ENCODE results near the gene EEPD1.
"Not testable (repeated sequence)": the region's sequence is repeated elsewhere in the genome, so short reads cannot be mapped to it uniquely, and the experiment has no call there.

The EEPD1 gene

DNA sequence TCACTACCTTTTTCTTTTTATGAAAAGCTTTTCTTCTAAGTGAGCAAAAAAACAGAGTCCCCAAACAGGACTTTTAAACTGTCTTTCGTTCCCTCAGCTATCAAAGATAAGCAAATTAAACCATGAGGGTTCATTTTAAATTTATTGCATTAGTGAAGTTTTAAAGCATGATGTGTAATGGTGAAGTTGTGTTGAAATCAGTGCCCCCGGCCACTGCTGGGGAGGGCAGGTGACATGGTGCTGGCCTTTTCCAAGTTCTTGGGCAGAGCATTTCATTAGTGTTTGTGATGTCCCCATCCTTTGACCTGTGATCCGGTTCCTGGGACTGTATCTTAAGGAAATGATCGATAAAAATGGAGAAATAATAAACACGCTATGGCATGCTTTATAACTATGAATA lies 96.0 kb downstream of the EEPD1 start:
- in situ Hi-C loops (cut with MboI; ENCODE audit: low sequenced_read_pairs), result no loop called here

DNA sequence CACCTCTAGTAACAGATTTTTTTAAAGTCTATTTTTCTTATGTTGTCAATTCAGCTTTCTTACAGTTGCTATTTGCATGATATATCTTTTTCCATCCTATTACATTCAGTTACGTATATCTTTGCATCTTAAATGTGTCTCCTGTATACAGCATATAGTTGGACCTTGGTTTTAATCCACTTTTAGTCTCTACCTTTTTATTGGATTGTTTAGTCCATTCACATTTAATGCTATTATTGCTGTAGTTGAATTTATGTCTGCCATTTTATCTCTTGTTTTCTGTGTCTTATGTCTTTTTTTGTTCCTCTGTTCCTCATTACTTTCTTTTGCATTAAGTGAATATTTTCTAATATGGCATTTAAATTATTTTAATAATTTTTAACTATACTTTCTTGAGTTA lies 100.6 kb downstream of the EEPD1 start:
- in situ Hi-C loops (cut with MboI; ENCODE audit: low sequenced_read_pairs), result no loop called here

DNA sequence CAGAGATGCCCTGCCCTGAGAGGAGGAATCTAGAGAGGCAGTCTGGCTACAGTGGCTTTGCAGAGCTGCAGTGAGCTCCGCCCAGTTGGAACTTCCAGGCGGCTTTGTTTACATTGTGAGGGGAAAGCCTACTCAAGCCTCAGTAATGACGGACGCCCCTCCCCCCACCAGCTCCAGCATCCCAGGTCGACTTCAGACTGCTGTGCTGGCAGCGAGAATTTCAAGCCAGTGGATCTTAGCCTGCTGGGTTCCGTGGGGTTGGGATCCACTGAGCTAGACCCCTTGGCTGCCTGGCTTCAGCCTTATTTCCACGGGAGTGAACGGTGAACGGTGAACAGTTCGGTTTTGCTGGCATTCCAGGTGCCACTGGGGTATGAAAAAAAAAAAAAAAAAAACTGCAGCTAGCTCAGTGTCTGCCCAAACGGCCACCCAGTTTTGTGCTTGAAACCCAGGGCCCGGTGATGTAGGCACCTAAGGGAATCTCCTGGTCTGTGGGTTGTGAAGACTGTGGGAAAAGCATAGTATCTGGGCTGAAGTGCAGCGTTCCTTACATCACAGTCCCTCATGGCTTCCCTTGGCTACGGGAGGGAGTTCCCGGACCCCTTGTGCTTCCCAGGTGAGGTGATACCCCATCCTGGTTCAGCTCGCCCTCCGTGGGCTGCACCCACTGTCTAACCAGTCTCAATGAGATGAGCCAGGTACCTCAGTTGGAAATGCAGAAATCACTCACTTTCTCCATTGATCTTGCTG lies 105.6 kb downstream of the EEPD1 start:
- in situ Hi-C loops (cut with MboI; ENCODE audit: low sequenced_read_pairs), result not testable (repeated sequence)

DNA sequence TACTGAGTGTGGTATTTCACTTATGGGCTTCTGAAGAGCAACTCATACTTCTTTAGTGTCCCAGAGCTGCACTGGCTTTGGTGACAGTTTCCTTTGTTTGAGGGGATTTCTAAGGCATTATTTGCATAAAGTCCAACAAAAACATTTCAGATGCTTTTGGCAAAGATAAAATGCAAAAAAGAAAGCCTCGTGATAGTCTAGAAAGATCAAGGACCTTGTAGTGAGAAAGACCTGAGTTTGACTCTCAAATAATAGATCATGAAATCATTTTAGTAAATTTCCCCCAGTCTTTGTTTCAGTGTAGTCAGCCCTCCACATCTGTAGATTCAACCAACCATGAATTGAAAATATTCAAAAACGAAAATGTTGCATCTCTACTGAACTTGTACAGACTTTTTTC lies 107.4 kb downstream of the EEPD1 start:
- in situ Hi-C loops (cut with MboI; ENCODE audit: low sequenced_read_pairs), result no loop called here

DNA sequence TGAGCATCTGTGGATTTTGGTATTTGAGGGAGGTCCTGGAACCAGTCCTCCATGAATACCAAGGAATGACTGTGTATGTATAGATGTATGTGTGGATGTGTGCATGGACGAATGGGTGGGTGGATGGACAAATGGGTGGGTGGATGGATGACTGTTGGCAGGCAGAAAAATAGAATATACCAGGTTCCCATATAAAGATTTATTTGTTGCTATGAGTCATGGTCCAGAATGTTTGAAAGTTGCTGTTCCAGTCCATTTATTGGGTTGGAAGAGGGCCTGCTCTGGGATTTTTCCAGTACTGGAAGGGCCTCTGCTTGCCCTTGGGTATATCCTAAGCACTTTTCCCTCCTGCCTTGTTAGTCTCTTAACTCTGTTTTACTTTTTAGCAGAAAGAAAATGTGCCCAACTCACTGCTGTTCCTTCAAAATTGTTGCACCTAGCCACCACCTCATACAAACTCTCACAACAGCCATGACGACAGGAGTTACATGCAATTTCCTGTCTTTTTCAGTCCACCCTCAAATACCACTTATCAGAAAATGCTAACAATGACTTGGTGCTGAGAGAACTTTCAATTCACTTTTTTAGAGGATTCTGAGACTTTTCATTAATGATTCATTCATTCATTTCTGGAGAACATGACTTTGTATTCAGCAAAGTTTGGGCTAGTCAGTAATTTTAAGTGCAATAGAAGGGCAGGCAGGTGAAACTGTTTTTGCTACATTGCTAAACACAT lies 108.1 kb downstream of the EEPD1 start:
- in situ Hi-C loops (cut with MboI; ENCODE audit: low sequenced_read_pairs), result no loop called here

DNA sequence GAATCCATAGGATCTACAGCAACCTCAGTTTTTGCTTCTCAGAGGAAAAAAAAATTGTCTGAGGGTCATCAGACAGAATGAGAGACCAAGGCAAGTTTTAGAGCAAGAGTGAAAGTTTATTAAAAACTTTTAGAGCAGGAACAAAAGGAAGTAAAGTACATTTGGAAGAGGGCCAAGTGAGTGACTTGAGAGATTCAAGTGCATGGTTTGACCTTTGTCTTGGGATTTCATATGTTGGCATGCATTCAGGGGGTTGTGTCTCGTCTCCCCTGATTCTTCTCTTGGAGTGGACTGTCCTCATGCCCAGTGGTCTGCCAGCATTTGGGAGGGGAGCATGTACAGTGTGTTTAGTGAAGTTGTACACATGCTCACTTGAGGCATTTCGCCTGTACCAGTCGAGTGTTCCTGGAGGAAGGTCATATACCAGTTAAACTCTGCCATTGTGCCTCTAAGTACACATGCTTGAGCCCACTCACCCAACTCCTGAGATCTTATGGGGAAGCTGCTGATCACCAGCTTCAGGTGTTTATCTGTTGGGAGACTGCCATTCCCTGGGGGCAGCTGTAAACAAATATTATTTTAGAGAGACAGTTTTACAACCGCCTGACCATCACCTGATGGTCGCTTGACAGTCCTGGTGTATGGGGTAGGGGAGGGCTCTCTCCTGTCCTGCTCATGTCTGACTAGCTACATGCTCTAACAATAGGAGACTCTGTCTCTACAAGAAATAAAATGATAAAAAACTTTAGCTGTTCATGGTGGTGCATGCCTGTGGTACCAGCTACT lies 109.4 kb downstream of the EEPD1 start:
- in situ Hi-C loops (cut with MboI; ENCODE audit: low sequenced_read_pairs), result no loop called here

DNA sequence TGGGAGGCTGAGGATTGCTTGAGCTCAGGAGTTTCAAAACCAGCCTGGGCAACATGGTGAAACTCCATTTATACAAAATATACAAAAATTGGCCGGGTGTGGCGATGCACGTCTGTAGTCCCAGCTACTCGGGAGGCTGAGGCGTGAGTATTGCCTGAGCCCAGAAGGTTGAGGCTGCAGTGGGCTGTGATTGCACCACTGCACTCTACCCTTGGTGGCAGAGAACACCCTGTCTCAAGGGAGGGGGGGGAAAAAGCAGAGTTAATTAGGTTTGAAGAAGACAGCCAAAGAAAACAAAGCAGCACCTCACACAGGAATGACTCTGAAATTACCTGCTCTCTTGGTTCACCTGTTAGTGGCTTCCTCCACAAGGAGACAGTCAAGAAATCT lies 110.0 kb downstream of the EEPD1 start:
- in situ Hi-C loops (cut with MboI; ENCODE audit: low sequenced_read_pairs), result no loop called here

DNA sequence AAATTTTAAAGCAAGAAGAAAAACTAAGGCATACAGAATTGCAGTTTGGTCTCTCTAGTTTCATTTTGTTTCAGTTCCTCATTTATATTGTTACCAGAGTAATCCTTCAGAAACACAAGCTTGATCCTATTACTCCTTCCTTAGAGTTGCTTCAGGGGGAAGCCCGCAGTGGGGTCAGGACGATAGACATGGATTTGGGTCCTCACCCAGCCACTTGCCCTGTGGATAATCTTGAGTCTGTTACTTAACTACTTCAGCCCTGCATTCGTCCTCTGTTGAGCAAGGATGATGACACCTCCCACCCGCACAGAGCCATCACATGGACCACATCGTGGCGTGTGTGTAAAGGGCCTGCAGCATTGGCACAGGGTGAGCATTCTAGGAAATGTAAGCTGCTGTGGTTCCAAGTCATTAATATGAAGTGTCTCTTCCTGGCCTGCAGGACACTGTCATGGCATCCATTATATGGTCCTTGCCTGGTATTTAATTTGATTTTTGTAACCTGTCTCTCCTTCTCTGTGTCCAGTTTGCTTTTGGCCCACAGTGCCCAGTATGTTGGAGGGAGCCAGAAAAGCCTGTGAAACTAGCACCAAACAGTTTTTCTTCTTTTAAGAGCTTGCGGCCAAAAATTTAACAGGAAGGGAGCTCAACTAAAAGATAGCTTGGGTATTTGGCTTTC lies 111.2 kb downstream of the EEPD1 start:
- in situ Hi-C loops (cut with MboI; ENCODE audit: low sequenced_read_pairs), result no loop called here

DNA sequence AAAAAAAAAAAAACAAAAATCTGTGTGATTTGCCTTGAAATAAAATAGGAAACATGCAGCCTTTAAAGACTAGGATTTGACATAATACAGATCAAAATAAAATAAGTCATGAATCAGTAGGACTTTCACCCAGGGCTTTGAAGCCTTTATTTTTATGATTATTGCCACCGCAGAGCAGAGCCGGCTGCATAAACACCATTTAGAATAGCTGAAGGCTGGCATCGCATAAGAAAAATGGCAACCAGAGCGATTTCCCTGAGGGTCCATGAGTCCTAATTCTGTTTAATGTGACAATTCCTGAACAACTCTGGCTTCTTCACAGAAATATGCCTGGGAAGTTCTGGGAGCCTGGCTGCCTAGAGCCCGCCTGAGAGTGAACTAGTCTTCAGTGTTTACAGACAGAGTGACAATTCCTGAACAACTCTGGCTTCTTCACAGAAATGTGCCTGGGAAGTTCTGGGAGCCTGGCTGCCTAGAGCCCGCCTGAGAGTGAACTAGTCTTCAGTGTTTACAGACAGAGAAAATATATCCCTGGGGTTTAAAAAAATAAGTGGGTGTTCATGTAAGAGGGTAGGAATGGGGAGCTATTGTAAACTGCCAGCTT lies 112.0 kb downstream of the EEPD1 start:
- in situ Hi-C loops (cut with MboI; ENCODE audit: low sequenced_read_pairs), result no loop called here

DNA sequence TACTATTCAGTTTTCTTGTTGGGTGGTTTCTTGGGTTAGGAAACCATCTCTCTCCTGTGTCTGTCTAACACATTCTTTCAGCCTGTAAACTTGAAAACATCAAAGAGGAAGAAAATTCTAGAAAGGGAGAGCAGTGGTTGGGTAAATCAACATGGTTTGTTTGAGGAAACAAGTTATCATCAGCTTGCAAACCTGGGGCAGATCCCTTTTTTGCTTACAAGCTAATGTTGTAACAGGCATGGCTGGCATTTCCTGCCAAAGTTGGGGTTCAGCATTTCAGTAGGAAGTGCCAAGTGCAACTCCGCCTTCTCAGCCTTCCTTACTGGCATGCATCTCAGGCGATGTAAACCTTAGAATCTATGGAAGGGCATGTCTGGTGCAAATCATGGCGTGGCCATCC lies 112.6 kb downstream of the EEPD1 start:
- in situ Hi-C loops (cut with MboI; ENCODE audit: low sequenced_read_pairs), result no loop called here

DNA sequence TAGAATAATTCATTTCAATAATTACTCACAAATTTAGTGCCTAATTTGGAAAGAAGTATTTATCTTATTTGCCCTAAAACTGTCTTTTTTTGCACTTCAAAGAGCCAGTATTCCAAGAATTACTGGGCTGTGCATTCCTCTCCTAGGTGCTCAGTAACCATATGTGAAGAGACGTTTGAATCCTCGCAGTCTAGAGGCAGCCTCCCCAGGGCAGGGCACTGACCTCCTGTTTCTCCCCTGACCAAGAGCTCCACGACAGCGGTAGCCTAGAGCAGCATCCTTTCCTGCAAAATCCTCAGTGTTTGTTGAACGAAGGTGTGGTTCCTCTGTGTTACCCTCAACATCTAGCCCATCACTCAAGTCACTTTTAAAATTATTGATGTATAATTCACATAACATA lies 113.1 kb downstream of the EEPD1 start:
- in situ Hi-C loops (cut with MboI; ENCODE audit: low sequenced_read_pairs), result no loop called here

DNA sequence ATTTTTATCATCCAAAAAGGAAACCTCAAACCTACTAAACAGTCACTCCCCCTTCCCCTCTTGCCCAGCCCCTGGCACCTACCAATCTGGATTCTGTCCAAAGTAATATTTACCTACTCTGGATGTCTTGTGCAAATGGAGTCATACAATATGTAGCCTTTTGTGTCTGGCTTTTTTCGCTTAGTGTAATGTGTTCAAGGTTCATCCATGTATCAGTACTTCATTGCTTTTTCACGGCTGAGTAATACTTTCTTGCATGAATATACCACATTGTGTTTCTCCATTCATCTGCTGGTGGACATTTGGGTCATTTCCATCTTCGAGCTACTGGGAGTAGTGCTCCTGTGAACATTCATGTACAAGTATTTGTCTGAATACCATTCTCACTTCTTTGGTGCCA lies 113.6 kb downstream of the EEPD1 start:
- in situ Hi-C loops (cut with MboI; ENCODE audit: low sequenced_read_pairs), result no loop called here

DNA sequence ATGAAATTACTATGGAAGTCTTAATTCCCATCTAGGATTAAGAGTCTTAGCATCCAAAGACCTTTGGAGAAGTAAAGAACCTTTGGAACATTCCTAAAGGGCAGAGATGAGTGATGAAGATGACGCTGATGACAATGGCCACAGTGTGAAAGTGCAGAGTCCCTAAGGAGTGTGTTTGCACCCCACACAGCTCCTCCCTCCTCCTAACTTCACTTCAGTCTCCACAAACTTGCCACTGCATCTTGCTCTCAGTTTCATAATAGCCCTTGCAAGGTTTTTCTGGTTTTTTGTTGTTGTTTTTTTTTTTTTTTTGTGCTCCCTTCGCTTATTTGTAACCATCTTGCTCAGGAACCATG lies 119.1 kb downstream of the EEPD1 start:
- in situ Hi-C loops (cut with MboI; ENCODE audit: low sequenced_read_pairs), result no loop called here

DNA sequence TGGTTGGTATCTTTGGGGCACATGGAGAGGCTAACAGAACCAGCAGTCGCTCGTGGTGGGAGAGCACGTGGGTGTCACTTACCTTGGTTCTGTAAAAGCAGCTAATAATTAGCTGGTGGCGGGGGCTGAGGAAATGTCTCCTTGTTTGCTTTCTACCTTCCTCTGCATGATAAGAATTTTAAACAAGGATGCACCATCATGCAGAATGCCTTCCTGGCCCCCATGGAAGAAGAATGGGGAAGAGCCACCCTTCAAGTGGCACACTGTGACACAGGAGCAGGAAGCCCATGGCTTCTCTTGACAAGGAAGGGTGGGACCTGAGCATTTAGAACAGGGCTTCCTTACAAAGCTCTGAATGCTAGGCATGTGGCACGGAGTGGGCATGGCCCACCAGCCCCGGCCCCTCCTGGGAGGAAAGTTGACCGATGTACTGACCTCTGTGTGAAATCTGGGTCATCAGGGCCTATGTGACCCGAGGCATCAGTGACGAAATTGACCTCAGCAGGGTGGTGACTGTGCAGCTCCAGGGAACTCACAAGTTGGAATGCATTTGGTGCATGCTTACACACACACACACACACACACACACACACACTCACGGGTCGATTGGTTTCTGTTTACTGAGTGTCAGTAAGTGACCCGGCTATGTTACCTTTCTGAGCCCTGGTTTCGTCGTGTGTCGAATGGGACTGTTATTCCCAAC lies 119.7 kb downstream of the EEPD1 start:
- in situ Hi-C loops (cut with MboI; ENCODE audit: low sequenced_read_pairs), result no loop called here

DNA sequence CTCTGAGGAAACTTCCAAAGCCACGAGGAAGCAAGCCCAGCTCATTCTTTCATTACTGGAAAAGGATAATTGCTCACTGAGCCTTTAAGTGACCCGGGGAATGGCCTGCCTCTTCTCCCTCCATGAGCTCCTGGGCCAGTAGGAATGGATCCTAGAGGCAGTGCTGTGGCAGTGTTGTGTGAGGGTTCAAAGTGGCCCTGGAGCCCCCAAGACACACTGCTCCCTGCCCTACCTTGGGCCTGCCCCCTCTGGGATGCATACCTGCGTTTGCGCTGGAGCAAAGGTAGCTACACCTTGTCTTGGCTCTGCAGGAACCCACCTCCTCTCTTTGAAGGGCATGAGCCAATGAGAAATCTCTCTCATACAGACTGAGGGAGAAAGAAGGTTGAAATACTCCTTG lies 120.8 kb downstream of the EEPD1 start:
- in situ Hi-C loops (cut with MboI; ENCODE audit: low sequenced_read_pairs), result no loop called here

DNA sequence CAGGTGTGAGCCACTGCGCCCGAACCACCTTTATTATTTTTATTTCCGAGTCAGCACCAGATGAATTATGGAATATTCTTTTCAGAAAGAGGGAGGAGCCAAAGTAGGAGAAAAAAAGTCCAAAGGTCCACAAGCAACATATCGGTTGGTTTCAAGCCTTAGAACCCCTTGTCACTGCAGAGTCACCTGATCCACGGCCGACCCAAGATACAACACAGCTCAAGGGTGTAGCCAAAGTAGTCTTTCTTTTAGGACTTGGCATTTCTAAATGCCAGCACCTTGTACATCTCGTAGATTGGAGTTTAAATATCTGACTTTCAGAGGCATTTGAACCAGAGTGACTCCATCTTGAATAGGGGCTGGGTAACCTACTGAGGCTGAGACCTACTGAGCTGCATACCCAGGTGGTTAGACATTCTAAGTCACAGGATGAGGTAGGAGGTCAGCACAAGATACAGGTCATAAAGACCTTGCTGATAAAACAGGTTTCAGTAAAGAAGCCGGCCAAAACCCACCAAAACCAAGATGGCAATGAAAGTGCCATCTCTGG lies 122.8 kb downstream of the EEPD1 start:
- in situ Hi-C loops (cut with MboI; ENCODE audit: low sequenced_read_pairs), result no loop called here

DNA sequence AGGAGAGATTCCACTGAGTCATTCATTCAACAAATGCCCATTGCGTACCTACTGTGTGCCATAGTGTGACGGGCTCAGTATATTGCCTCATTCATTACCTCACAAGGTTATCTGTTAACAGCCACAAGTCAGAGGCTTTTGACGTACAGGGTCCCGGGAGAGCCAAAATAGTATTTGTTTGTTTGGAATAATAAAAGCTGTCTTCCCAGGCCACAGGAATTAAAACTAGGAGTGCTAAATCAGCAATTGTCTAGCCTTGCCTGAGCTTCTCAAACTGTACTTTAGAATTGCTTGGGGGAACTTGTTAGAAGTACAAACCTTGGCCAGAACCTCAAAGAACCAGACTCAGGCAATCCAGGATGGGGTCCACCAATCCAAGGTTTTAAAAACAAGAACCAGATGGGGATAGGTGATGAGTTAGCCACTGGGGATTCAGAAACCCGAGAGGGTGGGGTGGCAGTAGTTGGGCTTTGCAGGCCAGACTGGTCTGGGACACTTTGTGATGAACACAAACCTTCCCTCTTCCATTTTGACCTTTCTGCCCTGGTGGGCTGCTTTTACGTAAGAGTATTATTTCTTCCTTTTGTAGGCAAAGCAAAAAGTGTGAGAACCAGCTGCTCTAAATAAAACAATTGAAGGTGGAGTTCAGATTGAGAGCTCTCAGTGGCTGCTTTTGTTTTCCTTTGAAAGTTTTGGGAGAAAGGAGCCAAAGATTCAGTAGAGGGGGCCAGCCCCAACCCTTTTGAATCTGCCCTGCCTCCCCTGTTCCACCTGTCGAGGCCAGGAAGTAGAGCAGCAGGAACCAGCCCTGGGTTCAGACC lies 123.6 kb downstream of the EEPD1 start:
- in situ Hi-C loops (cut with MboI; ENCODE audit: low sequenced_read_pairs), result no loop called here

DNA sequence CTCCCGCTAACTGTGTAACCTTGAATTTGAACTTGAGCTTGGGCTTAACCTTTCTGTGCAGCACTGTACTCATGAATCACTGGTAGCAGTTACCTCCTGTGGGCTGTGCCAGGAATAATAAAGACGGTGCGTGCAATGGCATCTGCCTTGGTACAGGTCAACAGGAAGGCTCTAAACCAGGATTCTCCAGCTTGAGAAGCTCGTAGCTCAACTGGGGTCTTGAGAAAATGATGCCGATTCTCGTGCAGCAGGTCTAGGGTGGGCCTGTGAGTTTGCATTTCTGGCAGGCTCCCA lies 124.1 kb downstream of the EEPD1 start:
- in situ Hi-C loops (cut with MboI; ENCODE audit: low sequenced_read_pairs), result no loop called here

DNA sequence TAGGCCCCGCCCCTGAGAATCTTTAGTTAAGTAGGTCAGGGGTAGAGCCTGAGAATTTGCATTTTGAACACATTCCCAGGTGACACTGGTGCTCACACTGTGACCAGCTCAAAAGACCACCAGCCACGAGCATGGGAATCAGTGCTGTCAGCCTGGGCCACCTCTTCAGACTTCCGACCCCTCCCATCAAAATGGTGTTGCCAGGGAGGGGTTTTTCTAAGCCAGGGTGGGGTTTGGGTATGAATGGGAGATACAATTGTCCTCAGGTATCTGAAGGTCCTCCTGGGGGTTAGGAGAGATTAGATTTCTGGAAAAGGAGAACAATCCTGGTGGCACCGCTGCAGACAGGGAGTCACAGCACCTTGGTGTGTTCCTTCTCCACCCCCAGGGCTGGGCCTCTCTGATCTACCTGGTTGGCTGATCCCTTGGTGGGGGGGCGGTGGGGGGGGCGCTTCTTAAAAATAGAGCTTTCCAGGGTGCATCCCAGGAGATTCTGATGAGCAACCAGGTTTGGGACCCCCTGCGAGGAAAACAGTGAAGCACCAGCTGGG lies 125.1 kb downstream of the EEPD1 start:
- in situ Hi-C loops (cut with MboI; ENCODE audit: low sequenced_read_pairs), result no loop called here
